ENCODE results near the gene SLCO4A1. TPM values are rescaled to one million over a fixed set of nuclear protein-coding genes. Genes with fewer than 3 reads are reported as not detected.
A peak's percentile ranks its signal among the peaks of the same experiment; 100 is the strongest.

The SLCO4A1 gene
- total RNA-seq, 2 experiments from 2014 or later, result 66.5 to 68.4 TPM

DNA sequence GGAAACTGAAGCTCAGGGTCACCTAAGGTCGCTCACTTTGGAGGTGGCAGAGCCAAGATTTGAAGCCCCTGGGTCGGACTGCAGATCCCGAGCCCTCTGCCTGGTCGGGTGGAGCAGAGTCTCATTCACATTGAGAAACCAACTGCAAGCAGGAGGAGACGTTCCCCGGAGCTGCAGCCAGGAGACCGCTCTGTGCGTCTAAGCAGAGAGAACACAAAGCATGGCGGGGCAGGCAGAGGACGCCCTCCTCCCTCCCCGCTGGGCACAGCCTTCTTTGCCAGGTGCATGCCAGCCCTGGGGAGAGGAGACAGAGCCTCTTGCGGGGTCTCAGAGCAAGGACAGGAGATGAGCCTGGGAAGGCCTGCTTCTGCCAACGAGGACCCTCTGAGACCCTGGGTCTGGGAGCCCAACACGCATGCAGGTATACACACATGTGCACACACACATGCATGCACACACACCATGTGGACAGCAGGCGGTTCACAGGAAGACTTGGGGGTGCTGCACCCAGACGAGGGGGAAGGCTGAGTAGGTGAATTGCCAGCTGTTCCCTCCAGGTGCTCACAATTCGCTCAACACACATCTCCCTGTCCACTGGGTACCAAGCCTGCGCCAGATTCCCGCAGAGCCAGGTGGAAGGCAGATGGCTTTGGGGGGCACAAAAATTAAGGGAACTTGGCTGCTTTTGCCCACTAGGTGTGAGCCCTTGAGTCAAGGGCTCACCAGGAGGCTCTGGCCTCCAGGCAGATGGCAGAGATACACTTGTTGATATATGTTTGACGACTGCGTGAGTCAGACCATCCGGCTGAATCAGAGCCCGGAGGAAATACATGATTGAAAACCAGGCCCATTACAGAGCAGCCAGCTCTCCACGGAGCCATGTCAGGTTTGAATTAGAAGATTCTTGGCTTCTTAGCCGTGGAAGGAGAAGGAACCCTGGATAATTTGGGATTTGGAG, 60.9 kb downstream of the SLCO4A1 start:
- intact Hi-C loops (cut with micrococcal nuclease), result no loop called here
- Mint-ChIP-seq H3K27me3 (peaks cover 12% of the 10 kb centered on the region), H3K4me1 (ENCODE audit: low read depth) (peaks cover 5% of the 10 kb centered on the region), H3K9me3 (no peaks in the 10 kb centered on the region), H3K27ac (peak overlapping the region; percentile 65), H3K4me3 (no peak overlapping the region), H3K36me3 (ENCODE audit: low read depth) (no peaks in the 10 kb centered on the region)
- ChIA-PET CTCF (interaction anchor here (0.6 to 3.5 kb wide), 6 partner anchors 17 to 203 kb away, joined by 3 to 19 read pairs (median 3); no protein-coding TSS in a partner anchor), POLR2A (no interaction called here)
- DNase-seq, result peak; percentile 55
- TF ChIP-seq, protein P1, sequence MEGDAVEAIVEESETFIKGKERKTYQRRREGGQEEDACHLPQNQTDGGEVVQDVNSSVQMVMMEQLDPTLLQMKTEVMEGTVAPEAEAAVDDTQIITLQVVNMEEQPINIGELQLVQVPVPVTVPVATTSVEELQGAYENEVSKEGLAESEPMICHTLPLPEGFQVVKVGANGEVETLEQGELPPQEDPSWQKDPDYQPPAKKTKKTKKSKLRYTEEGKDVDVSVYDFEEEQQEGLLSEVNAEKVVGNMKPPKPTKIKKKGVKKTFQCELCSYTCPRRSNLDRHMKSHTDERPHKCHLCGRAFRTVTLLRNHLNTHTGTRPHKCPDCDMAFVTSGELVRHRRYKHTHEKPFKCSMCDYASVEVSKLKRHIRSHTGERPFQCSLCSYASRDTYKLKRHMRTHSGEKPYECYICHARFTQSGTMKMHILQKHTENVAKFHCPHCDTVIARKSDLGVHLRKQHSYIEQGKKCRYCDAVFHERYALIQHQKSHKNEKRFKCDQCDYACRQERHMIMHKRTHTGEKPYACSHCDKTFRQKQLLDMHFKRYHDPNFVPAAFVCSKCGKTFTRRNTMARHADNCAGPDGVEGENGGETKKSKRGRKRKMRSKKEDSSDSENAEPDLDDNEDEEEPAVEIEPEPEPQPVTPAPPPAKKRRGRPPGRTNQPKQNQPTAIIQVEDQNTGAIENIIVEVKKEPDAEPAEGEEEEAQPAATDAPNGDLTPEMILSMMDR (IDR thresholded peaks at IDR 0.05), result peak; percentile 23
- ATAC-seq, result peak; percentile 87

DNA sequence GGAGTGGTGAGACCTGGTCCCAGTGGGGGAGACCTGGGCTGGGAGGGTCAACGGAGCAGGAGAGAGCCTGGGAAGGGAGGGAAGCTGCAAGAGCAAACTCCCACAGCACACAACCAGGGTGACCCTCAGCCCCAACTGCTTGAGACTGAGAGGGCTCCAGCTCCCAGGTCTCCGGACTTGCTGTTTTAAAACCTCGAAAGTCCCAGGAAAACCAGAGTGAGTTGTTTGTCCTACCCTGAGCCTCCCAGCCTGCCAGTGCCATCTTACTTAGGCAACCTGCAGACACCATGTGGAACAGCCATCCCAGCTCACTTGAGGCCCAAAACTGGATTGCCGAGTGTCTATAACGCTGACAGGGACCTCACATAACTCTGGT, 61.5 kb downstream of the SLCO4A1 start:
- Mint-ChIP-seq H3K9me3 (no peaks in the 10 kb centered on the region), H3K36me3 (ENCODE audit: low read depth) (no peaks in the 10 kb centered on the region), H3K27ac (peak overlapping the region; percentile 65), H3K4me1 (ENCODE audit: low read depth) (peaks cover 6% of the 10 kb centered on the region), H3K4me3 (no peak overlapping the region), H3K27me3 (peaks cover 13% of the 10 kb centered on the region)
- POLR2A ChIA-PET, result no interaction called here
- ATAC-seq (no peak), DNase-seq (no peak)
- intact Hi-C loops (cut with micrococcal nuclease), result no loop called here
- CTCF ChIA-PET, result interaction anchor here (0.6 to 3.5 kb wide), 5 partner anchors 17 to 204 kb away, joined by 3 to 19 read pairs (median 3); no protein-coding TSS in a partner anchor
- TF ChIP-seq, protein P1 (IDR thresholded peaks at IDR 0.05), result no peak

DNA sequence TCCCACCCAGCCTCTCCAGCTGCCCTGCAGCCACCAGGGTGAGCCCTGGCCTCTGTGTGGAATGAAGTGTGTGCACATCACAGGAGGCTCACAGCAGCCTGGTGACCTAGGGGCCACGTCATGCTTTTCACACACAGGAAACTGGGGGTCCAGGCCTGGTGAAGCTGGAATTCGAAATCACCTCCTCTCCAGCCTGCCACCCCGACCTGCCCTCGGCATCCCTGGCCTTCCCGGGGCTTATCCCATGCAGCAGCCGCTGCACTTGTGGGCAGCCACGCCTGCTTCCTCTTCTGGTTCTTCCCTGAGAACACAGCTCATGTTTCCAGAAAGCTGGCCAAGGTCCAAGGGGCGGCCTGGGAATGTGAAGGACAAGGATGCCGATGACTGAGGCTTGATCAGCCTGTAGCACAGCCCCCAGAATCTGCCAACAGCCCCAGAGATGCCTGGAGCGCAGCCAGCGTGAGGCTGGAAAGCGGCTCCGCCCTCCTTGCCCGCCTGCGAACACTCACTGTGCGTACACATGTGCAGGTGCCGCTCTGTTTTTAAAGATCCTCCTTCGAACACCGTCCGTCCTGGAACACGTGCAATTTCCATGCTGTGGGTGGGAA, 62.1 kb downstream of the SLCO4A1 start:
- POLR2A ChIA-PET, result no interaction called here
- TF ChIP-seq, protein P1 (IDR thresholded peaks at IDR 0.05), result no peak
- Mint-ChIP-seq H3K4me3 (no peak overlapping the region), H3K36me3 (ENCODE audit: low read depth) (no peaks in the 10 kb centered on the region), H3K27me3 (peaks cover 16% of the 10 kb centered on the region), H3K4me1 (ENCODE audit: low read depth) (peaks cover 6% of the 10 kb centered on the region), H3K9me3 (no peaks in the 10 kb centered on the region), H3K27ac (no peak overlapping the region)
- CTCF ChIA-PET, result interaction anchor here (1.3 to 3.5 kb wide), 2 partner anchors 72 to 87 kb away, joined by 3 to 19 read pairs; no protein-coding TSS in a partner anchor
- DNase-seq (no peak), ATAC-seq (no peak)
- intact Hi-C loops (cut with micrococcal nuclease), result no loop called here

DNA sequence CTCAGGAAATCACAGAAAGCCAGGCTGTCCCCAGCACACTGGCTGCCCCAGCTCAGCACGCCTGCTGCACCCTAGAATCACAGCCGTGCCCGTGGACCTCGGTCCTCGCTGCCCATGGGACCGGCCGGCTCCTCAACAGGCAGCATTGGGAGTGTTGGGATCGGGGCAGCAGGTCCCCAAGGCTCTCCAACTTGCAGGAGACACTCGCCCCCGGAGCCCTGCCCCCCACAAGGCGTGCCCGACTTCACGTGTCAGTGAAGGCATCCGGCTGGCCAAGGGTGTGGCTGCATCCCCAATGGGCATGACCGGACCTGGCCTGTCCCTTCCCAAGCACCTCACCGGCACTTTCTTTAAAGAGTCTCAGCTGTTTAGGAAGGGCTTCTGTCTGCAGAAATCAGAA, 63.3 kb downstream of the SLCO4A1 start:
- Mint-ChIP-seq H3K4me3 (no peak overlapping the region), H3K27ac (no peak overlapping the region), H3K36me3 (ENCODE audit: low read depth) (no peaks in the 10 kb centered on the region), H3K27me3 (peaks cover 25% of the 10 kb centered on the region), H3K9me3 (no peaks in the 10 kb centered on the region), H3K4me1 (ENCODE audit: low read depth) (peaks cover 6% of the 10 kb centered on the region)
- ATAC-seq (no peak), DNase-seq (no peak)
- TF ChIP-seq, protein P1 (IDR thresholded peaks at IDR 0.05), result no peak
- POLR2A ChIA-PET, result no interaction called here
- CTCF ChIA-PET, result interaction anchor here (1.2 kb wide), 1 partner anchor 103 kb away, joined by 3 read pairs; no protein-coding TSS in a partner anchor
- intact Hi-C loops (cut with micrococcal nuclease), result no loop called here
